Renal cortical epithelial cell (primary cell): ENCODE results near the gene SRF. TPM values are rescaled to one million over a fixed set of nuclear protein-coding genes. Genes with fewer than 3 reads are reported as not detected.

Source experiments
- DNase-seq: peaks from one replicate; pipeline ENCODE4 v3.0.0-alpha.2; 2011; ENCODE audit warnings: low read depth
- total RNA-seq: library from RNA; depleted of rRNA; stranded (reverse); fragments of >200 nt; gene quantifications from 2 replicates; pipeline ENCODE4 v1.2.3, GENCODE V29; 2014

The SRF gene
- total RNA-seq, 1 donor from 2014 or later, result 20.9 TPM

- DNase-seq, result no peak
Observed at GRCh38 chr6:43147691-43148477, 23.2 kb upstream of the SRF start.

- DNase-seq, result no peak
Observed at GRCh38 chr6:43149265-43149664, 21.8 kb upstream of the SRF start.

- DNase-seq, result no peak
Observed at GRCh38 chr6:43150051-43150751, 20.9 kb upstream of the SRF start.

DNA sequence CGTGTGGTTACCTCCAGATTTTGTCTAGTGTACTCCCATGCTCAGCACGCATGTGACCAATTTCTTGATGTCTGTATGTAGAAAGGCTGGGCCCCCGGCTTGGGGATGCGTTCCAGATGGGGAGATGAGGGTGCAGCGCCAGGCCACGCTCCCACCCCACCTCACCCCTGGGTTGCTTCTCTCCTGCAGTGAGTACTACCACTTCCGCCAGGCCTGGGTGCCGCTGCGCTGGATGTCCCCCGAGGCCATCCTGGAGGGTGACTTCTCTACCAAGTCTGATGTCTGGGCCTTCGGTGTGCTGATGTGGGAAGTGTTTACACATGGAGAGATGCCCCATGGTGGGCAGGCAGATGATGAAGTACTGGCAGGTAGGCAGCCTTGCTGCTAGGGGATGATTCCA is 11.5 kb upstream of the SRF start:
- DNase-seq, result no peak

DNA sequence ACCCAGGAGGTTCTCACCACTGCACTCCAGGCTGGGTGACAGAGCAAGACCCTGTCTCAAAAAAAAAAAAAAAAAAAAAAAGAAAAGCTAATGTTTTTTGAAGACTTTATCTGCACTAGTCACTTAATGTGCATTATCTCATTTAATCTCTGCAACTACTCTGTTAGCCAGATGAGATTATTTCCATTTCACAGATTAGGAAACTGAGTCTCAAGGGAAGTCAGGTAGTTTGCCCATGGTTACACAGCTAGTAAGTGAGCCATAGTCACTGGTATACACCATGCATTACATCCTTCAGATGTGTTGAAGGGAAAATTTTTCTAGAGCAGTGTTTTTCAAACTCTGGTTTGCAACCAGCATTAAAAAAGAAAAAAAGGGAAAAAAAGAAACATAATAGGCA is 7.2 kb upstream of the SRF start:
- DNase-seq, result no peak

DNA sequence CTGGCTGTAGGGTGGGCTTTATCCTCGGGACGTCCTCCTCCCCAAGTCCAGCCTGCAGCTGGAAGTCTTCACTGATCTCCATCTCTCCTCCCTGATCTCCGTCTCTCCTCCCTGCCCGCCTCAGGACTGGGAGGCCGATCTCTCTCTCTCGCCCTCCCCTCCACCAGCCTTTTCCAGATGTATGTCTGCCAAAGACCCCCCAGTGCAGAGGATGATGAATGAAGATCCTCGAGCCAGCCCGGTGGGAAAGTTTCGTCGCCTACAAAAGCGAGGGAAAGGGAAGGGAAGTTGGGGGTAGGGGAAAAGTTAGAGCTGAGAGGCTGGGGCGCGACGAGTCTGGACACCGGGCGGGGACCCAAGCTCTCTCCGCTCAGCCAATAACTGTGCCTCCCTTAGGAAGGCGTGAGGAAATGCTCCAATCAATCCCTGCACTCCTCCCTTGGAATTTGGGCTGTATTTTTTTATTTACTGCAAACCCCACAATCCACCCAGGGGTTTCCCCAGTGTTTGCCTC is 595 bp upstream of the SRF start:
- peak; percentile 92 for DNase-seq

- no peak for DNase-seq
Observed at GRCh38 chr6:43171707-43172103, 636 bp downstream of the SRF start.

- peak; percentile 36 for DNase-seq
Observed at GRCh38 chr6:43172104-43173007, 1.3 kb downstream of the SRF start.

GRCh38 chr6:43173591-43174262 is 2.7 kb downstream of the SRF start:
- no peak for DNase-seq

DNA sequence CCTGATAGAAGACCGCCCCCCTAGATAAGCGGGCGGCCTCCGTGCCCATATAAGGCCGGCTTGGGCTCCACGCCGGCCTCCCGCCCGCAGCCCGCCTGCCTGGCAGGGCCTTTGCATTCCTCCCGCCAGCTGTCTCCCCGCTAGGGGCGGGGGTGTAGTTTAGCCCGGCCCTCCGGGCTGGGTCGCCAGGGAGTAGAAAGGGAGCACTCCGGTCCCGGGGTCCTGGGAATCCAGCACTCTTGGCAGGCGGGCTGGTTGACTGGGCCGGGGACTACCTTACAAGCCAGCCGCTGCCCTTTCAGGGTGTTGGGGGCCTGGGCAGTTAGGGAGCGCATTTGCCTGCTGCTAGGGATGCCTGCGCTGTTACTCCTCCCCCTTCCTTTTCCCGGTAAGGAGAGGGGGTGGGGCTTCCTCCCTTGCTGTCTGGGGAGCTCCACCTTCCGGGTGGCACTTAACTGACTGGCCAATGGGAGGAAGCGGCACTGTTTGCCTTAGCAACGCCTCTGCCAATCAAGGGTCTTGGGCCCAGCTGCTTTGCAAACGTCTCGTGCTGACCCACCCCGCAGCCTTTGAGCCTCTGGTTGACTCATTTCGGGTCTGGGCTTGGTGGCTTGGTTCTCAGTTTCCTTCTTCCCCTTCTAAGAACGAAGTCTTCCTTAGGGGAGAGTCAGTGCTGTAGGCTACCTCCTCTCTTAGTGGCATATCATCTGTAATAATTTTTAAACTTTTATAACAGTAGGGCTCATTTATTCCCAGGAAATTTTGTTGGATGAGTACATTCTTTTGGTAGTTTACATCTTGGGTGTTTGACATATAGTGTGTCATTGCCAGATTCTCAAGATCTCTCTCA is 3.4 kb downstream of the SRF start:
- DNase-seq, result peak; percentile 99

GRCh38 chr6:43175676-43176422 is 4.8 kb downstream of the SRF start:
- DNase-seq, result no peak

GRCh38 chr6:43176423-43176786 is 5.3 kb downstream of the SRF start:
- DNase-seq, result no peak

DNA sequence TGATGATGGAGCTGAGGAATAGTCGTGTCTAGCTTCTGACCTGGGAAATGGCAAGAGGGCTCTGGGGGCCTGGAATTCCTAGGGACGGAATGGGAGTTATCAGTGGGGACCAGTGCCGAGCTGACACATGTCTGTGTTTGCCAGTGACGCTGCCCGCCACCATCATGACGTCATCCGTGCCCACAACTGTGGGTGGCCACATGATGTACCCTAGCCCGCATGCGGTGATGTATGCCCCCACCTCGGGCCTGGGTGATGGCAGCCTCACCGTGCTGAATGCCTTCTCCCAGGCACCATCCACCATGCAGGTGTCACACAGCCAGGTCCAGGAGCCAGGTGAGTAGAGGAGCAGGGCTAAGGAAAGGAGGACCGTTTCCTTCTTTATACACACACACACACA is 7.1 kb downstream of the SRF start:
- no peak for DNase-seq

DNA sequence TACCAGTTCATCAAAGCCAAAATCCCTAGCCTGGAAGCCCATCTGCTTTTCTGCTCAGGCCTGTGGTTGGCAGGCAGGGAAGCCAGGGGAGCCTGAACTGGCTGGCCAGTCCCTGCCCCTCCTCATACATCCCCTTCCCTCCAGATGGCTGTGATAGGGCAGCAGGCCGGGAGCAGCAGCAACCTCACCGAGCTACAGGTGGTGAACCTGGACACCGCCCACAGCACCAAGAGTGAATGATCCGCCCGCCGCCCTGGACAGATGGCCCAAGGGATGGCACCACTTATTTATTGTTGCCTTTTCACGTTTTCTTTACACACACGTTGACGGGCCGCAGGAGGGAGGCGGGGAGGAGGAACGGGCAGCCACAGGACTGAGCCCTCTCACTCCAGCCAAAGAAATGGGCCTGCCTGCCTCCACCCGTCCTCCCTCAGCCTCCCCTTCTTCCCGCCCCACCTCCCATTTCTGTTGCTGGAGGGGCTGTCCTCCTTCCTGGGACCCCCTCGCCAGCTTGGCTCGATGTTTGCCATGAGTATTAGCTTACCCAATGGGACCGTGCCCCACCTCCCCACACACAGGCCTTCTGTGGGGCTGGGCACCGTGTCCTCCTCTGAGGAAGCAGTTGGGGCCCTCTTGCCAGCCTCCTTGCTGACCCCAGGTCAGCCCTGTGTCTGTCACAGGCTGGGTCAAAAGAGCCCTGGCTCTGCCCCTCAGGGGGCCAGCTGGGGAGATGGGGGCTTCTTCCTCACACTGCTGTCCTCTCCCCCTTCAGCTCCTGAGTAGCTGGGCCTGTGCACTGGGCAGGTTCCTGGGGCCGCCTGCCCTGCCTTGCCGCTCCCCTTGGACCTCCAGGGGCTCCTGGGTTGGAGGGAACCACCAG is 8.1 kb downstream of the SRF start:
- no peak for DNase-seq

- DNase-seq, result no peak
Observed at GRCh38 chr6:43180058-43180457, 9.0 kb downstream of the SRF start.

DNA sequence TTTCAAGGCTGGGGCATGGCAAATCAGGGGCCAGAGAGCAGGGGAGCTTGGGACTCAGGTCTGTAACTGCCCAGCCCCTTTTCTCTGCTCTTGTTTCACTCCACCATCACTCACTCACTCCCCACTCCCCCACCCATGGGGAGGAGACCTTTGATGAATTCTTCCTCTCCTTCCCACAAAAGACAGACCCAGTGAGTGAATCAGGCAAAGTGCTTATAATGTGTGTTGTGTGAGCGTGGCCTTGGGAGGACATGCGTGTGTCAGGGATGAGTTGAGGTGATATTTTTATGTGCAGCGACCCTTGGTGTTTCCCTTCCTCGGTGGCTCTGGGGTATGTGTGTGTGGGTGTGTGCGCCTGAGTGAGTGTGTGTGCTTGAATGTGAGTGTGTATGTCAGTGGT is 9.9 kb downstream of the SRF start:
- DNase-seq, result no peak

DNA sequence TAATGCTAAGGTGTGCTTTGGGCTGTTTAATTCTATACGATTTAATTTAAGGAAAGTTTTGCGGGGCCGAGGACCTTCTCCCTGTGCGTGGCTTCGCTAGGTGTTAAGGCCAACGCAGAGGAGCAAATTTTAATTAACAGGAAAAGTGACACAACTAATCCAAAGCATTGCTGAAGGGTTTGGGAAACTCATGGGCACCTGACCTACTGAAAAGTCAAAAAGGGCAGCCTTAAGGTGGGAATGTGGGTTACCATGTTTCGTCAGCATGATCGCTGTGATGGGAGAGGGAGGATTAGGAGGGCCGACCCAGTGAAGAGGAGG is 10.5 kb downstream of the SRF start:
- peak; percentile 29 for DNase-seq

- peak; percentile 45 for DNase-seq
Observed at GRCh38 chr6:43181942-43182860, 11.1 kb downstream of the SRF start, which contains the start of gene CUL9. CUL9 (plus strand) TSS chr6:43182196; CDS start chr6:43184311, 2,115 bp downstream.
